IPS DF 4.7 (cell line): ENCODE measurements around the gene FGF14.

Experiments used
- DNase-seq: peaks from one replicate; pipeline ENCODE4 v3.0.0-alpha.2; 2013; ENCODE audit warnings: low spot score; ENCODE audit errors: extremely low read depth

FGF14 gene

DNA sequence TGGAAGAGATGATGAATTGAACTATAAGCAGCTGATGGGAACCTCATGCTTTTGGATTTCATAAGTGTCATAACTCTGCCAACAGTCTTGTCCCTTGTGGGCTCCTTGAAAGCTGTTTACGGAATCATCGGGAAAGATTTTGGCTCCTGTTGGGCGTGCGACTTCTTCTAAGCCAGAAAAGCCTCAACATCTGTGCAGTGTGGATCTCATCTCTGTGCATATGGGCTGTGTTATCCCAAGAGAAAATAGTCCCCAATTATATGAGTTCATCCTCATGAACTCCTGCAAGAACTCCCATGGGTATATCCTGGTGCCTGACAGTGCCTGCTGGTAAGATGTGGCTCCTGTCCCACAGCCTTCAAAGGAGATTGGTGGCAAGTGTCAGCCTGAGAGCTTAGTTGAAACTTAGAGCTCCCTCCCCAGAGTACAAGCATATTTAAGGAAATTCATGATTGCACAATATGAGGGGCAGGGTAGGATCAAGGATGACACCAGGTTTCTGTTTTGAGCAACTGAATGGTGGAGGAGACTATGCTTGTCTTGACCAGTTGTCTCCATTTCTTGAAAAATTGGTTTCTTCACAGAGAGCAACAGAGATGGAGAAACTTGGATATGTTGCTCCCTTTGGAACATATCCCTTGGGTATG, 705.9 kb downstream of the FGF14 start:
- no peak for DNase-seq

DNA sequence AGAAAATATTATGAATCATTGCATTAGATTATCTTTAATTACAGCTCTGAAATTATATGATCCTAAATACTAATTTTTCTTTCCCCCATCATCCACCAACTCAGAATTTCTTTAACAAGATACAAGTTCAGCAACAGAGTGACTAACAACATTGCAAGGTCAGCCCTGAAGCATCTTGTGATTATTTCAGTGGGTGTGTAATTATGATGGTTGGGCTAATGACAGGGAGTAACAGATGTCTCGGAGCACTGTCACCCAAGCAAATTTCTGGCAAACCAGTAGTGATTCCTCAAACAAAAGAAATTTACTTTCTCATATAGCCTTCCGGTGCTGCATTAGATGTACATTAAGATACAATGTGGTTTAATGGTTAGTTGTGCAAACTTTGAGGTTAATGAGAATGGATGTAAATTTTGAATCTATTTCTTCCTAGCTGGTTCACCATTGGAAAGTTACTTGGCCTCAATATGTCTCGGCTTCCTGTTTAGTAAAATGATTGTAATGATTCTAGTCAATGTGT, 710.4 kb downstream of the FGF14 start:
- DNase-seq = no peak

DNA sequence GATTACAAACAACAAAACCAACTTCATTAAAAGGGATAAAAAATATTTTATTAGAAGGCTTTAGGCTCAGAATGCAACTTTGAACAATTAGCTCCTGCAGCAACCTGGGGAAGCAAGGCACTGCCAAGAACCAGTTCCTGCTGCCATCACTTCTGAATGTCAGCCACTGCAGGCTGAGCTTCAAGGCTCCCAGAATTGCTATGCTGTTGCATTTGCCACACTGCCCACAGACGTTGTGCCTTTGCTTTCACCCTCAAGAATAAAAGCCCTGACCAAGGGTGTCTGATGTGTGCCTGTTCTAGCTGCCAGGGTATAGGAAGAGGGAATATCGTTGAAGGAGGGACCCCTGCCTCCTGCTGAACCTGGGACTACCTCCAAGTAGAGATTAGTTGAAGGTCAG, 711.0 kb downstream of the FGF14 start:
- DNase-seq = no peak

DNA sequence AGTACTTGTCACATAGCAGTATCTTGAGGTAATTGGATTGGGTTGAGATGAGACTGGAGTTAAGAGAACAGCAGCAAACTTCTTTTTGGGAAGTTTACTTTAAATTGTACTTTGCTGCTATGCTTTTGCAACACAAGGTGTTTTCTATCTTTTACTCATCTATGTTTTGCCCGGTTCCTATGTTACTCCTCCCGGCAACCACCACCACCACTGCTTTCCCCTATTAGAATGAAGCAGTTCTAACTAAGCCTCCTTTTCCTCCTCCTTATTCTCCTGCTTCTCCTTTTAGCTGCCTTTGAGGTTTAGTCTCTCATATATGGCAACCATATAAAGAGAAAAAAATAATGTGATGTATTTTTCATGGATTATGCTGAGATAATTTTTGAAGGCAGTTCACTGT, 715.8 kb downstream of the FGF14 start:
- no peak for DNase-seq

DNA sequence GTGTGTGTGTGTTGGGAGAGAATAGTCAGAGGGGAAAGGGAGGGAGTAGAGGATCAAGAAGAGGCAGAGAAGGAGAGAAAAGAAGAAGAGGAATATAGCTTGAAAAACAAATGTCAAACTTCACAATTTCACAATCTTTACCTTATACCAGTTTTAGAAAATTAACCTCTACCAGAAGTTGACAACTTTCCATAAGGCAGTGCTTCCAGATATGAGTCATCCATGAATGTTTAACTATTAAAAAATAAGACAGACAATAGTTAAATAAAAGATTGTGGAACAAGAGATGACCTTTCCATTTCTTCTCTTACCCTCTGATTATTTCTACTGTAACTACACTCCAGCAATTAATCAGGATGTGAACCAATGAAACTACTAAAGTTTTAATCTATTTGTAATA, 720.0 kb downstream of the FGF14 start:
- DNase-seq = no peak

DNA sequence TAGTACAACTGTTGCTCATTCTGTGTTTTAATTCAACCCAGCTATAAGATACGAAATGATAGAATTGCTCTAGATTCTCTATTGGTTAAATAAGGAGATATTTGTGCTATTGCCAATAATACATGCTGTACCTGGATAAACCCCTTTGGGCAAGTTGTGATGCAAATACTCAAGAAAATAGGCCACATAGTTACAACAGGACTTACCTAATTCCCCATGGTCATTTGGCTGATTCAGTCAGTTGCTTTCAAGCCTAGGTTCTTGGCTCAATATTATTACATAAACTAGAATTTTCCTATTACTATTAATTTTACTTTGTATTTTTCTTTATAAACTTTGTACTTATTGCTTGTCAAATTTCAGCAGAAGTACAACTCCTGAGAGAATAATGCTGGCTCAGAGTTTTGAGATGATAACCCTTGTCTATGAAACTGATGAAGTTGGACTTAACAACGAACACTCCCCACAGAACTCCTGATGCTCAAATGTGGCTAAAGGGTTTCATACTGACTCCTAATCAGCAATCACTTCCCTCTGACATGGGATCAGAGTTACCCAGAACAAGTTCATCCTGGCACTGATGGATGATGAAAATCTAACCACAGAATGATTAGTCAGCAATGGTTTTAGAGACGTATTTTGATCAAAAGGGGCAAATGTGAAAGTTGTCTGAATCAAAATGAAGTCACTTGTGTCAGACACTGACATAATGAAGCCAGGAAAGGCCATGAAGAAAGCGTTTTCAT, 728.3 kb downstream of the FGF14 start:
- no peak for DNase-seq

DNA sequence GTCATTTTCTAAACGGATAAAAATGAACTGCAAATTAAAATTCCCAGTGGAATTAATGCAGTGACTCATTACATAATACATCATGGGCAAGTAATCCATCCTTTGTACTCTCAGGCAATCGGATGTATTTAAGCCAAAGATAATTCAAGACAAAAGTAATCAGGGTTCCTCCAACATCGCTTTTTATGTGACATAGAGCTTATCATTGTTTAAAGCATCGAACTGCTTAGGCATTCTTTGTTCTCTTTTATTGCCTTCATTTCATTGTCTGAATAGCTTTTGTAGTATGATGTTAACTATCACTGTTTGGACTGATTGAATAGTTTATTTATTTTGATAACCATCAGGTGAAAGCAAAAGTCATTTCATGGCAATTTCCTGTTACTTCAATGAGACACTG, 740.0 kb downstream of the FGF14 start:
- DNase-seq = no peak
